ENCODE measurements around the gene NID2.

Gene NID2

GRCh38 chr14:52068615-52069306 lies at the start of gene NID2:
NID2 (minus strand) TSS chr14:52069059; CDS start chr14:52068994, 65 bp downstream.
- DNase-seq (ENCODE audit: low read depth): no peak

- no peak for DNase-seq (ENCODE audit: low read depth)
Measured at GRCh38 chr14:52117111-52117832, 48.4 kb upstream of the NID2 start.

- DNase-seq (ENCODE audit: low read depth): no peak
Measured at GRCh38 chr14:52115286-52115685, 46.4 kb upstream of the NID2 start.

GRCh38 chr14:52112336-52113018 lies 43.6 kb upstream of the NID2 start:
- no peak for DNase-seq (ENCODE audit: low read depth)

- DNase-seq (ENCODE audit: low read depth): no peak
Measured at GRCh38 chr14:52111583-52111982, 42.7 kb upstream of the NID2 start.

GRCh38 chr14:52110441-52111086 lies 41.7 kb upstream of the NID2 start:
- no peak for DNase-seq (ENCODE audit: low read depth)

- no peak for DNase-seq (ENCODE audit: low read depth)
Measured at GRCh38 chr14:52108823-52109222, 40.0 kb upstream of the NID2 start.

GRCh38 chr14:52106840-52107239 lies 38.0 kb upstream of the NID2 start:
- no peak for DNase-seq (ENCODE audit: low read depth)

GRCh38 chr14:52103416-52103815 lies 34.6 kb upstream of the NID2 start:
- DNase-seq (ENCODE audit: low read depth): no peak

- DNase-seq (ENCODE audit: low read depth): no peak
Measured at GRCh38 chr14:52095794-52096193, 26.9 kb upstream of the NID2 start.

GRCh38 chr14:52095336-52095735 lies 26.5 kb upstream of the NID2 start:
- DNase-seq (ENCODE audit: low read depth): no peak

- DNase-seq (ENCODE audit: low read depth): no peak
Measured at GRCh38 chr14:52094546-52095271, 25.9 kb upstream of the NID2 start.

GRCh38 chr14:52091928-52092327 lies 23.1 kb upstream of the NID2 start:
- DNase-seq (ENCODE audit: low read depth): no peak

GRCh38 chr14:52090936-52091335 lies 22.1 kb upstream of the NID2 start:
- DNase-seq (ENCODE audit: low read depth): no peak

- no peak for DNase-seq (ENCODE audit: low read depth)
Measured at GRCh38 chr14:52089218-52089617, 20.4 kb upstream of the NID2 start.

GRCh38 chr14:52086711-52087110 lies 17.9 kb upstream of the NID2 start:
- DNase-seq (ENCODE audit: low read depth): no peak

- no peak for DNase-seq (ENCODE audit: low read depth)
Measured at GRCh38 chr14:52082903-52083302, 14.0 kb upstream of the NID2 start.

GRCh38 chr14:52081964-52082363 lies 13.1 kb upstream of the NID2 start:
- DNase-seq (ENCODE audit: low read depth): no peak

GRCh38 chr14:52080808-52081755 lies 12.2 kb upstream of the NID2 start:
- DNase-seq (ENCODE audit: low read depth): no peak

GRCh38 chr14:52080158-52080800 lies 11.4 kb upstream of the NID2 start:
- DNase-seq (ENCODE audit: low read depth): no peak
